GM18507 (cell line): Measurements from ENCODE around the gene SYNPO.

Source experiments
- DNase-seq: peaks from one replicate; pipeline ENCODE4 v3.0.0; 2011; ENCODE audit warnings: low read depth; ENCODE audit not compliant: insufficient read length; ENCODE audit errors: extremely low spot score
- FAIRE-seq: peaks from 2 replicates; lab custom pipeline; 2011; peaks lifted over from hg19 to GRCh38; lab: Jason Lieb, UNC

SYNPO gene

DNA sequence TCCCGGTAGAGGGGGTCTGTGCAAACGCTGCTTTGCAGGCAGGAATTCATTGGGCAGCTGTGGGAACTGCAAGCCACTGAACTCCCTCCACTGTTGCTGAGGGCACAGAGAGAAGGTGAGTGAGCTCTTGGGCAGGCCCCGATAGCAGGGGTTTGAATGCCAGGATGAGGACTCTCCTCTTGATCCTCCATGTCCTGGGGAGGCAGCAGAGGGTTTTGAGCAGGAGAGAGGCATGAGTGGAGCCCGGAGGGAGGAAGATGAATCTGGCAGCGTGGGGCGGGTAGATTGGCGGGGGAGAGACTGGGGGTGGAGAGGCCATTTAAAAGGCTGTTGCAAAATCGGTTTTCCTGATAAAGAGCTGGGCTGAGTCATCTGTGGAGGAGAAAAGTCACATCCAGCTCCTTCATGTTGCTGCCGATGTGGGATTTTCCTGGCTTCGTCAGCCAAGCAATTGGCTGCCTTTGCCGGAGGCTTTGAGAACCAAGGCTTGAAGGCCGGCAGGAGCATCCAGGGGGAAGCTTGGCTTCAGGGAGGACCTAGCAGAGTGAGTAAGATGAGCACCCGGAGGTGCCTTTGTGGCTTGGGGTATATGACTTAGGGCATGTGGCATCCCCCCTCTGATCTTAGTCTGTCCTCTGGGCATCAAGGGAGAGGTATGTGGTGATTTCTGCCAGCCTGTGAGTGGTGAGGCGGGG lies at the start of gene SYNPO:
SYNPO (plus strand) TSS at position 350 of the 695 bp plus-strand sequence. CDS start 7,616 bp downstream, outside the sequence.
- DNase-seq (no peak), FAIRE-seq (no peak)

DNA sequence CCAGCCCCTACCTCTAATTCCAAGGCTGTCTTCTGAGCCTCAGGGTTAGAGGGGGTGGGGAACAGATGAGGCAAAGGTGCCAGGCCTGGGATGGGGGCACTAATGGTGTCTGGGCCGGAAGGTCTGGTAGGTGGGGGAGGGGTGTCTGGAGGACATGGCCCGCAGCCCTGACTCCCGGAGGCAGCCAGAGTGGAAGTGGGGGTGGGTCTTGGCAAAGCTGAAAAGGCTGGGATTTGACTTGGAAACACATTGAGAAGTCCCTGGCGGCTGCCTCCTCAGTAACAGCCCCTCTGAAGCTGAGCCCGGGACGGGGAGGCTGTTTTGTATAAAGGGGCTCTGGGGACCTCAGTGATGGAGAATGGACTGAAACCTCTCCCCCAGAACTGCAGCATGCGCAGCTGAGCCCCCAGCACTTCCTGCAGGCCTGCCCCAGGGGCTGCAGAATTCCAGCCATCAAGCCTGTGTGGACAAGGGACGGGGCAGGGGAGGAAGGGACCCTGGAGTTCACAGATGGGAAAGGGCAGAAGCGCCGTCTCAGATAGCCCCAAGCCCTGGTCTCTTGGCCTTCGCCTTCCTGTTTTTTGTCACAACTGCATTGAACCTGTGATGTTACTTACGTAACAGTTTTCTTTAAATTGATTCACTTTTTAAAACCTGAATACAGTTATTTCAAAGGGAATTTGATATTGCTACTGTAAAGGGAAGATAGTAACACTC lies 49.3 kb upstream of the SYNPO start:
- DNase-seq (no peak), FAIRE-seq (no peak)

DNA sequence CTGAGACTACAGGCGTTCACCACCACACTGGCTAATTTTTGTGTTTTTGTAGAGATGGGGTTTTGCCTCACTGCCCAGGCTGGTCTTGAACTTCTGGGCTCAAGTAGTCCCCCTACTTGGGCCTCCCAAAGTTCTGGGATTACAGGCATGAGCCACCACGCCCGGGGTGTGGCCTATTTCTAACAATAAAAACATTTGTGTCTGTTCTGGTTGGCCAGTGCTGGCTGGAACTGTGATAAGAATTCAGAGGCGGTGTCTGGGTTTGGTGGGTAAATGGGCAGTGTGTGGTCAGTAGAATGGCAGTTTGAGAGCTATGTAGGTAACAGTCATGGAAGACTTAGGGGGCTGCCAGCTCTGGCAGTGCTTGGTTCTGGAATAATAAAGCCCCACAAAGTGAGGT lies 46.9 kb upstream of the SYNPO start:
- no peak for DNase-seq

DNA sequence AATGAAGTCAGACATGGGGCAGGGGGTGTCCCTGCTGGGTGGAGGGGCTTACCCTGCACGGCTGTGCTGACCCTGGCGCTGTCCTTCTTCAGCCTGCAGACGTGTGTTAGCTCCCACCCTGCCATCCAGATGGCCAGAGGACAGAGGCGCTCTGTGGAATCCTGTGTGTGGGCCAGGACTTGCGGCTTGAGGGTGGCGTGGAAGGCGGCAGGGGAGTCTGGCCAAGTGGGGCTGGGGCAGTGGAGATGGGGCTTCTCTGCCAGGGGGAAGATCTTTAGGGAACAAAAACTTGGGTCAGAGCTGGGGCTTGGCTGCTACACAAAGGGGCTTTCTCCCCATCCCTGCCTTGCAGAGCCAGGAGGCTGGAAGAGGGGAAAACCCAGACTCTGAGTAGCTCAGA lies 46.5 kb upstream of the SYNPO start:
- no peak for DNase-seq
- FAIRE-seq = no peak

More for the DNA sequence above, 46.9 kb upstream of the SYNPO start:
- no peak for FAIRE-seq

DNA sequence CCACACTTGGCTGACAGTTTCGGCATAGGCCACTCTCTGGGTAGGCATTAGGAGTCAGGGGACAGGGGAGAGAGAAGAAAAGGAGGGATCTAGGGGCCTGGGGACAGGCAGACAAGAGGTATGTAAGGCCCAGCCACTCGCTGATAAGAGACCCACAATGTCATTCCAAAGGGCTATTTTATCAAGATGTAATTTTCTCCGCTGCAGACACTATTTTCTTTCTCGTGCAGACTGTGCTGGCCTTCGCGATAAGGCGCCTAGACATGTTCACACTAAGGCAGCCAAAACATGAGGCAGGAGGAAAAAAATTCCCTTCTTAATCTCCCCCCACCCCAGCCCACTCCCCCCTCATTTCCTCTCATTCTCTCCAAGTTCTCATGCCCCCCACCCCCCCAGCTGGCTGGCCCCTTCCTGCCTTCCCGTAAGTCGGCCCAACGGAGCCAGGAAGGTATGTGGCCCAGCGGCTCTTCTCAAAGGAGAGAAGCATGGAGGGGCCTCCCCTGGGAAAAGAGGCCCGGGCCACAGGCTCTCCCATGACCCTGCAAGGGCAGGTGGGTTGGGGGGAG lies 44.9 kb upstream of the SYNPO start:
- no peak for FAIRE-seq
- DNase-seq = no peak

DNA sequence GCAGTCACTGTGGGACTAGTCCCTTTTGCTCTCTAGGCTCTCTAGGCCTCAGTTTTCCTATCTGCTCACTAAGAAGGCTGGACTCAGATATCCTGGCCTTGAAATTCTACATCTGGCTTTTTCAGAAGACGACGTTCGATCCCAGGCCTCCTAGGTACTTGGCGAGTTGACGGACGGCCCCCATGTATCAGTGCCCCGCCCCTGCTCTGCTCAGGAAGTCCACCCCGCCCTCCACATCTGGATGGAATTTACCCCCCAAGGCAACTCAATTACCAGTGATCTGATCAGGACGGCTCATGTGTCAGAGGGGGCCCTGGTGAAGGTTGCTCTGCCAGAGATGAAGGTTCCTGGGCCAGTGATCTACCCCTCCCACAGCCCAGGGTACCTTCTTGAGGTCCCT lies 44.1 kb upstream of the SYNPO start:
- FAIRE-seq = no peak
- no peak for DNase-seq

DNA sequence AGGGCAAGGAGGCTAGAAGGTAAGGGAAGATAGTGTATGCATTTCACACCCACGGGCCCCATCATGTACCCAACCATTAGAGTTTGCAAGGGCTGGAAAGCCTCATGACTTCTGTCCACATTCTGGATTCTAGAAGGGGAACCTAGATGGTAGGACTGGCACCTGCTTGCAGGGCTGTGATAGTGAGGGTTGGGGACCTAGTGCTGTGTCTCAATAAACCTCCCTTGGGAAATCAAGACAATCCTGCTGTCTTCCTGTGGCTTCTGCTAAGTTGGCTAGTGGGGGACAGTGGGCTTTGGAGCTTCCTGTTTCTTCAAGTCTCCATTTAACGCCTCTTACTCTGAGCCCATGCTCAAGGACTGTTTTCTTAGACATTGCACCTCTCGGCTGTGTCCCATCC lies 43.6 kb upstream of the SYNPO start:
- DNase-seq (no peak), FAIRE-seq (no peak)

DNA sequence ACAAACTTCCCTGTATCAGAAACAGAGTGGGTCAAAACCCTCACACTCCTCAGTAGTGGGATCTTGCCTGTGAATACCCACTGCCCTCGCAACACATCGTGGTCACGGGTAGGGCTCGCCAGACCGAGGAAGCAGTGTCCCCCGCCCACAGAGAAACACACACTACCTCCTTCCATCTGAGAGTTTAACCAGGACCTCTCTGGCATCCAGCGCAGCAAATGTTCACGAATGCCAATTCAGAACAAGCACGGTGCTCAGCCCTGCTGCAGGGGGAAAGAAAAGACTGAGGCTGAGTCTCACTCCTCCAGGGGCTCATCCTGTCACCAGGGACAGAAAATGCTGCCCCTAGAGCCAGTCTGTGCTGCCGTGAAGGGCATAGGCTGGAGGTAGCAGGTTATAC lies 42.5 kb upstream of the SYNPO start:
- DNase-seq = no peak
- FAIRE-seq = no peak

GRCh38 chr5:150598821-150599273 lies 41.6 kb upstream of the SYNPO start:
- FAIRE-seq (no peak), DNase-seq (no peak)

GRCh38 chr5:150599281-150599680 lies 41.2 kb upstream of the SYNPO start:
- DNase-seq (no peak), FAIRE-seq (no peak)

DNA sequence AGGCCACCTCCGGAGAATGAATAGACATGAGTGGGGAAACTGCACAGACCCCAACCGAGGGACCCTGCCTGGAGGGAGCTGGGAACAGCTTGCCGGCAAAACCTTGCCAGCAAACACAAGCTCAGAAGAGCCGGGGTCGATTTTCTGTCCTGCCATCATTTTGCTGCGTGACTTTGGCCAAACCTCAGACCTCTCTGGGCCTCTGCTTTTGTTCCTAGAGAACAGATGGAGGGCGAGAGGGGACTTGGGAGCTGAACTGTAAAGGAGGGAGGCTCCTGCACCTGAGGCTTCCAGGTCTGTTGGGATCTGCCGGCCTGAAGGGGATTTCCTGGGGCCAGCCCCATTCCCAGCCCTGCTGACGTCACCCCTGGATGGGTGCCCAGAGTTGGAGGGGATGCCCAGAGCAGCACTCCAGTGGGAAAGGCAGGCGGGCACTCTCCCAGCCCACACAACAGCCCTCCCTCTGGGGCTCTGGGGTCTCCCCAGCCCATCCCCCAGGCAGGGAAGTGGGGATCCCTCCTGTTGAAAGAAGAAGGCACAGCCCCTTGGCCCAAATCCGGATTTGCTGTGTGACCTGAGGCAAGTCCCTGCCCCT lies 40.4 kb upstream of the SYNPO start:
- DNase-seq (no peak), FAIRE-seq (no peak)

GRCh38 chr5:150600616-150601490 lies 39.6 kb upstream of the SYNPO start:
- DNase-seq (no peak), FAIRE-seq (no peak)

- DNase-seq (no peak), FAIRE-seq (no peak)
Observed at GRCh38 chr5:150601491-150602345, 38.7 kb upstream of the SYNPO start.

DNA sequence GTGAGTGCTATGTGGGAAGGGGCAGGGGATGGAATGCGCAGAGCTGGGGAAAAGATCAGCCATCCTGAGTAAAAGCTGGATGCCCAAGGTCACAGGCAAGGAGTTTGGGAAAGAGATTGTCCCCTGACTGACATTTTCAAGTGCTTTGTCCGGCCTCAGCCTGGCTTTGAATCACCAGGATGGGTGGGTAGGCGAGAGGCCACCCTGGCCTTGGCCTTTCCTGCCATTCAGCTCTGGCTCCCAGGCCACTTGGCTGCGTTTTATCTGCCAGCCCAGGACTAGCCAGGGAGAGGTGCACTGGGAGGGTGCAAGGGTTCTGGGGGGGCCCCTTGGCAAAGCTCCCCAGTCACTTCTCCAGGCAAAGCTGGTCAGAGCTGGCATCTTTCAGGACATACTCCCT lies 37.4 kb upstream of the SYNPO start:
- DNase-seq = no peak
- no peak for FAIRE-seq

DNA sequence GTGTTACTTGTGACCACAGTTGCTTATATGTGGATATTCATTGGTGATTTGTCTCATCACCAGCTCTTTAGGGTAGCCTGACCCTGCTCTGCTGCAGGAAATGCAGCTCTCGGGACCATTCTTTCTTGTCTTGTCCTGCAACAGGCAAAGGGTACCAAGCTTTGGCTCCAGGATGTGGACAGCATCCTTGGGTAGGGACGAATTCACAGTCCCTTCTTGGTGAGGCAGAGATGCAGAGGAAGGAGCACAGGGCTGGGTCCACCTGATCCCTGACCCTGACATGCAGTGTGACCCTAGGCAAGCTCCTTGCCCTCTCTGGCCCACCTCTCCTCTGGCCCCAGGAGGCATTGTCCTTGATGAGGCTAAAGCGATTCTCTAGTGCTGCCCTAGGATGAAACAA lies 37.0 kb upstream of the SYNPO start:
- FAIRE-seq (no peak), DNase-seq (no peak)

- DNase-seq (no peak), FAIRE-seq (no peak)
Observed at GRCh38 chr5:150604010-150604409, 36.5 kb upstream of the SYNPO start.

DNA sequence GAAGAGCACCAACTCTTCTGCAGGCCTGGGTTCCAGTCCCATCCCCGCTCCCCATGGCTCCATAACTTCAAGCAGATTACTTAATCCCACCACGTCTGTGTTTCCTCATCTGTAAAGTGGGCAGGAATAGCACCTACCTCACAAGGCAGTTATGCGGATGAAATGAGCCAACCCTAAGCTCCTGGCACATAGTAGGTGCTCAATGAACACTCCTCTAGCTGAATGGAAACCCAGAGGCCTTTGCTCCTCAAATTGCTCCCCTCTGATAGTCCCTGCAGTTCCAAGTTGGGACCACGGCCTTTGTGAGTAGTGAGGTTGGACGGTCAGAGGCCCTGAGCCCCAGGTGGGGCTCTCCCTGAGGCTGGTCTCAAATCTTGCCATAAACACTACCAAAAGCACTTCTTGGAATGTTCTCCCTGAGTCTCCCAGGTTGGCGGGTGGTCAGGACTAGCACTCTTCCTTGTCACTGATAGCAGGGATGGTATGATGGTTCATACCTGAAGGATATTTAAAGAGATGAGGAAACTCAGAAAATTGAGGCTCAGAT lies 35.5 kb upstream of the SYNPO start:
- FAIRE-seq = no peak
- DNase-seq = no peak

DNA sequence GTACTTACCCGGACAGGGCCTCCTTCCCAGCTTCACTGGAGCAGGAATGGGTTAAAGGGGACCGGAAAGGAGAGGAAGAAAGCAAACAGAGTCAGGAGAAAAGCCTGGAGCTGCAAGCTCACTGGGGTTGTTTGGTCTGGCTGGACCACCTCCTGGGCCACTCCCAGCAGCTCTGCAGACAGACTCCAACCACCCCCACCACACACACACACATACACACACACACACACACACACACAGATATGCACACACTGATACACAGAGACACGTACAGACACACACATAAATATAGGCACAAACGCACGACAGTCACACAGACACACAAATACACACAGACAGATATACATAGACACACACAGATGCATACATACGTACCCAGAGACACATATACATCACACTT lies 34.9 kb upstream of the SYNPO start:
- DNase-seq (no peak), FAIRE-seq (no peak)
